Activated gamma-delta T cell treated with anti-CD3 and anti-CD28 coated beads, Interleukin-2, amount 50 U/mL, for 16 hours (primary cell): ENCODE data around the gene HMGCL.
"Not testable (repeated sequence)": the region's sequence is repeated elsewhere in the genome, so short reads cannot be mapped to it uniquely, and the experiment has no call there.

Source experiments
- DNase-seq: peaks from one replicate; pipeline ENCODE4 v3.0.0-alpha.2; 2020; ENCODE audit warnings: low read depth

HMGCL gene

GRCh38 chr1:23826590-23826989 is 1.4 kb upstream of the HMGCL start:
- DNase-seq = not testable (repeated sequence)

GRCh38 chr1:23825762-23826522 is 713 bp upstream of the HMGCL start:
- DNase-seq = no peak

GRCh38 chr1:23824711-23825075 is 536 bp downstream of the HMGCL start:
- no peak for DNase-seq

GRCh38 chr1:23823767-23824166 is 1.5 kb downstream of the HMGCL start:
- DNase-seq = no peak

GRCh38 chr1:23817633-23818032 is 7.6 kb downstream of the HMGCL start:
- no peak for DNase-seq

- DNase-seq = no peak
These were observed 8.3 kb downstream of the HMGCL start for GRCh38 chr1:23816906-23817305.

- DNase-seq = no peak
These were observed 8.9 kb downstream of the HMGCL start for GRCh38 chr1:23816361-23816760.

GRCh38 chr1:23814016-23814415 is 11.2 kb downstream of the HMGCL start:
- no peak for DNase-seq

- DNase-seq = peak; percentile 35
These were observed 14.2 kb downstream of the HMGCL start for GRCh38 chr1:23810818-23811540.

- DNase-seq = peak; percentile 73
These were observed 15.5 kb downstream of the HMGCL start for GRCh38 chr1:23809751-23810171.

- no peak for DNase-seq
These were observed 17.8 kb downstream of the HMGCL start for GRCh38 chr1:23807453-23807852.

GRCh38 chr1:23806280-23806679 is 18.9 kb downstream of the HMGCL start:
- DNase-seq = no peak

GRCh38 chr1:23805025-23805424 is 20.2 kb downstream of the HMGCL start:
- no peak for DNase-seq

- no peak for DNase-seq
These were observed 20.9 kb downstream of the HMGCL start for GRCh38 chr1:23804183-23804835.

GRCh38 chr1:23803674-23804073 is 21.6 kb downstream of the HMGCL start:
- DNase-seq = no peak

GRCh38 chr1:23802809-23803342 is 22.4 kb downstream of the HMGCL start:
- not testable (repeated sequence) for DNase-seq

GRCh38 chr1:23801876-23802275 is 23.4 kb downstream of the HMGCL start:
- no peak for DNase-seq

- DNase-seq = no peak
These were observed 23.9 kb downstream of the HMGCL start for GRCh38 chr1:23801338-23801748.

- DNase-seq = peak; percentile 97
These were observed 24.6 kb downstream of the HMGCL start, which contains the start of gene GALE for GRCh38 chr1:23800400-23801337. TSS of gene GALE (minus strand) at chr1:23800754. CDS start at chr1:23799007, 1,747 bp downstream.

- DNase-seq = no peak
These were observed 25.4 kb downstream of the HMGCL start for GRCh38 chr1:23799570-23800399.

- no peak for DNase-seq
These were observed 26.0 kb downstream of the HMGCL start for GRCh38 chr1:23799255-23799569.
